OCI-LY7 (cell line): ENCODE data around the gene NPEPL1. TPM values are rescaled to one million over a fixed set of nuclear protein-coding genes. Genes with fewer than 3 reads are reported as not detected.

Source experiments
- BruUV-seq: library from RNA; stranded (reverse); fragments of 400-500 nt; replicated peaks from 2 replicates; lab custom pipeline; 2021; lab: Mats Ljungman, UMichigan
- CTCF ChIA-PET: fragments of 300-600 bp; sonication (Branson Sonifier 250); formaldehyde crosslinking; loops from one replicate; lab custom pipeline; 2022; ENCODE audit warnings: antibody characterized with exemption; ENCODE audit not compliant: unreplicated experiment; lab: Charles Lee
- POLR2A ChIA-PET: fragments of 300-600 bp; sonication (Branson Sonifier 250); formaldehyde crosslinking; loops from one replicate; lab custom pipeline; 2022; ENCODE audit warnings: antibody characterized with exemption; lab: Charles Lee
- DNase-seq: peaks from one replicate; pipeline ENCODE4 v3.0.0-alpha.2; 2015; ENCODE audit warnings: low spot score
- H2AFZ ChIP-seq: fragments of 200-600 bp; sonication (generic), shearing (Covaris generic); 2 replicates; pipeline ENCODE4 v1.6.1; 2014; ENCODE audit warnings: mild to moderate bottlenecking, antibody characterized with exemption, low read length, moderate library complexity
- H3K27ac ChIP-seq: fragments of 200-600 bp; sonication (generic); 2 replicates; pipeline ENCODE4 v1.5.1; 2014; ENCODE audit warnings: mixed run types, low read depth, mild to moderate bottlenecking, moderate library complexity, low read length, inconsistent platforms; ENCODE audit not compliant: poor library complexity, severe bottlenecking
- H3K36me3 ChIP-seq: fragments of 200-600 bp; sonication (generic); 2 replicates; pipeline ENCODE4 v1.6.1; 2014; ENCODE audit warnings: mild to moderate bottlenecking, antibody characterized with exemption, low read length, moderate library complexity, mixed read lengths; ENCODE audit not compliant: insufficient read depth
- H3K4me1 ChIP-seq: fragments of 200-600 bp; sonication (generic); 2 replicates; pipeline ENCODE4 v1.5.1; 2014; ENCODE audit warnings: mild to moderate bottlenecking, low read length; ENCODE audit not compliant: insufficient read depth, poor library complexity, severe bottlenecking
- H3K4me2 ChIP-seq: fragments of 200-600 bp; sonication (generic); 2 replicates; pipeline ENCODE4 v1.6.1; 2014; ENCODE audit warnings: mild to moderate bottlenecking, low read length
- H3K4me3 ChIP-seq: fragments of 200-600 bp; sonication (generic); 2 replicates; pipeline ENCODE4 v1.5.1; 2014; ENCODE audit warnings: mild to moderate bottlenecking, low read depth, low read length; ENCODE audit not compliant: poor library complexity, severe bottlenecking
- H3K79me2 ChIP-seq: fragments of 200-600 bp; sonication (generic); 2 replicates; pipeline ENCODE4 v1.6.1; 2016; ENCODE audit warnings: low read depth, mild to moderate bottlenecking, low read length, moderate library complexity, mixed read lengths; ENCODE audit not compliant: insufficient read depth
- H3K9me2 ChIP-seq: fragments of 200-600 bp; sonication (generic); 2 replicates; pipeline ENCODE4 v1.6.1; 2016; ENCODE audit warnings: mild to moderate bottlenecking, low read length, mixed read lengths; ENCODE audit not compliant: insufficient read depth
- H3K9me3 ChIP-seq: fragments of 200-600 bp; sonication (generic); 2 replicates; pipeline ENCODE4 v1.6.1; 2014; ENCODE audit warnings: mild to moderate bottlenecking, mixed run types, low read length, mixed read lengths
- H4K20me1 ChIP-seq: fragments of 200-600 bp; sonication (generic); 2 replicates; pipeline ENCODE4 v1.6.1; 2014; ENCODE audit warnings: mild to moderate bottlenecking, antibody characterized with exemption, low read length, moderate library complexity, mixed read lengths; ENCODE audit not compliant: insufficient read depth
- CTCF ChIP-seq: fragments of 200-600 bp; sonication (generic); conservative IDR thresholded peaks from 2 replicates; pipeline ENCODE4 v1.5.1; 2014; ENCODE audit warnings: mild to moderate bottlenecking, antibody characterized with exemption, low read length, moderate library complexity, mixed read lengths
- EZH2phosphoT487 ChIP-seq: fragments of 200-600 bp; sonication (generic); IDR thresholded peaks from 2 replicates; pipeline ENCODE4 v1.6.1; 2018; ENCODE audit warnings: low read depth, borderline replicate concordance, mild to moderate bottlenecking, mixed run types, antibody characterized with exemption, low read length, moderate library complexity, mixed read lengths
- intact Hi-C: fragments of 100-400 bp; cut with micrococcal nuclease; formaldehyde crosslinking; loops from one replicate; pipeline ENCODE4 v1.10.0; 2022; ENCODE audit not compliant: unreplicated experiment
- total RNA-seq, 2 experiments: library from RNA; depleted of rRNA in 1 of 2; stranded (reverse); fragments of >200 nt in 1 of 2; shearing (Covaris generic) in 1 of 2; gene quantifications; 2 replicates each; pipeline ENCODE4 v1.2.3, GENCODE V29; 2014 to 2022

Gene NPEPL1
- total RNA-seq, 2 experiments from 2014 or later, result 3.4 to 11.5 TPM

GRCh38 chr20:58646257-58646656 is 46.3 kb upstream of the NPEPL1 start:
- H3K79me2 ChIP-seq, result peaks cover 2% of the 10 kb centered on the region
- no peaks in the 10 kb centered on the region for H3K9me3 ChIP-seq
- no peak overlapping the region for H3K27ac ChIP-seq
- H3K36me3 ChIP-seq, result peaks cover 1% of the 10 kb centered on the region; the same call in 1 of the 2 replicates
- no peak for TF ChIP-seq CTCF
- no peak for TF ChIP-seq EZH2phosphoT487
- H2AFZ ChIP-seq, result no peak overlapping the region
- BruUV-seq, result no TSS peak
- ChIA-PET POLR2A (no interaction called here), CTCF (no interaction called here)
- H3K4me3 ChIP-seq, result no peak overlapping the region
- H3K4me1 ChIP-seq, result peaks cover 9% of the 10 kb centered on the region
- no peaks in the 10 kb centered on the region for H3K9me2 ChIP-seq
- H3K4me2 ChIP-seq, result no peak overlapping the region
- H4K20me1 ChIP-seq, result no peaks in the 10 kb centered on the region
- intact Hi-C loops, result loop anchor here (5.0 kb wide), 1 partner anchor 216 kb away; no protein-coding TSS in a partner anchor
- DNase-seq, result no peak

DNA sequence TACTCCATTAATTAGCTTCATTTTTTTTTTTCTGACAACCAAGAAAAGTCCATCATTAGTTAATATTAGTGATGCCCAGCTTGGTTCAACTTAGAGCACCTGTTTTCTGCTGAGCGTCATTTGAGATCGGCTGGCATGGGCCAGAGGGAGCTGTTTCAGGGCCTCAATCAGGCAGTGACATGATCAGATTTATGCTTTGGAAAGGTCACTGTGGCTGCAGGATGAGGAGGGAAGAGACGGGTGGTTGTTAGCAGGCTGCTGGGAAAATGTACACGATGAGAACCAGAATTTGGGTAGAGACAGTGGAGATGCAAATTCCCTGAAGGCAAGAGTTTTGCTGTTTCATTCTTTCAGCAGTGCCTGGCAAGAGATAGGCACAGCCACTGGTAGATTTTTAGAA is 45.9 kb upstream of the NPEPL1 start:
- H3K27ac ChIP-seq, result no peak overlapping the region
- CTCF ChIA-PET, result no interaction called here
- peaks cover 3% of the 10 kb centered on the region; the same call in 1 of the 2 replicates for H4K20me1 ChIP-seq
- no peak overlapping the region for H3K4me3 ChIP-seq
- TF ChIP-seq CTCF (no peak), EZH2phosphoT487 (no peak)
- H3K9me2 ChIP-seq, result no peaks in the 10 kb centered on the region
- H3K4me2 ChIP-seq, result no peak overlapping the region
- no peak overlapping the region for H2AFZ ChIP-seq
- peaks cover 9% of the 10 kb centered on the region for H3K4me1 ChIP-seq
- H3K36me3 ChIP-seq, result peaks cover 5% of the 10 kb centered on the region; the same call in 1 of the 2 replicates
- no peaks in the 10 kb centered on the region for H3K9me3 ChIP-seq
- POLR2A ChIA-PET, result no interaction called here
- DNase-seq, result no peak
- peaks cover 6% of the 10 kb centered on the region for H3K79me2 ChIP-seq
- intact Hi-C loops, result loop anchor here (5.0 kb wide), 1 partner anchor 216 kb away; no protein-coding TSS in a partner anchor
- BruUV-seq, result no TSS peak

DNA sequence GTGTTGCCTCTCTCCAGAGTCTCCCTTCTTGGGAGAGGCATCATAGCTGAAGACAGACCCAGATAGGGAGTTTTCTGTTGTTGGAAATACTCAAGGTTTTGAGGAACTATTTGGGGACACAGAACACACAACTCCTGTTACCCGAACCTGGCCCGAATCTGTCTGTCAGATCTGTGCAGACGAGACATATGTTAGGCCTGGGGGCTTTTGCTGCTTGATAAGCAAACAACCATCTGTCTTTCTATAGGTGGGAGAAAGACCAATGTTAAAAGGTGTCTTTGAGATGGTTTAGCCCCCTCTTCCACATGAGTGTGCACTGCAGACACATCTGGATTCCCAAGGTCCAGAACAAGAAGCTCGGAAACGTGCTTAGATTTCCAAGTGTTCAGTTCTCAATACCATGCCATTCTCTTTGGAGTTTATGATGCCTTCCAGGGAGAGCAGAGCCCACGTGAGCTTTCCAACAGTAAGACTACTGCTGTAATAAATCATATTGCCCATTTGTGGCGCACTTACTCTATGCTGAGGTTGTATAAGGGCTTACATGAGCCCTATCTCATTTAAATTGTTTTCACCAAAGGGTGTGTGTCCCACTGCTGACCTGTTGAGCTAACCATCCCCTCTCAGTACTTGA is 45.3 kb upstream of the NPEPL1 start:
- Histone ChIP-seq H3K4me3 (no peak overlapping the region), H3K4me2 (no peak overlapping the region), H4K20me1 (peaks cover 6% of the 10 kb centered on the region; the same call in 1 of the 2 replicates), H3K9me3 (no peaks in the 10 kb centered on the region), H3K79me2 (peaks cover 12% of the 10 kb centered on the region), H3K4me1 (peaks cover 9% of the 10 kb centered on the region), H3K27ac (no peak overlapping the region), H3K36me3 (peaks cover 5% of the 10 kb centered on the region; the same call in 1 of the 2 replicates), H3K9me2 (no peaks in the 10 kb centered on the region), H2AFZ (no peak overlapping the region)
- CTCF ChIA-PET, result interaction anchor here (0.5 kb wide), 2 partner anchors 56 to 1784 kb away, joined by 3 read pairs; no protein-coding TSS in a partner anchor
- POLR2A ChIA-PET, result interaction anchor here (0.6 kb wide), 1 partner anchor 9 kb away, joined by 3 read pairs; no protein-coding TSS in a partner anchor
- peak; percentile 77 for TF ChIP-seq CTCF
- no peak for TF ChIP-seq EZH2phosphoT487
- BruUV-seq, result no TSS peak
- intact Hi-C loops, result loop anchor here (5.0 kb wide), 1 partner anchor 215 kb away; no protein-coding TSS in a partner anchor
- DNase-seq, result peak; percentile 64
